GM04504 (cell line): ENCODE results near the gene SAP30L.

Experiments used
- DNase-seq: peaks from one replicate; pipeline ENCODE4 v3.0.0-alpha.2; 2012; ENCODE audit warnings: low read depth

The SAP30L gene

GRCh38 chr5:154421868-154422267 lies 23.9 kb upstream of the SAP30L start:
- no peak for DNase-seq

DNA sequence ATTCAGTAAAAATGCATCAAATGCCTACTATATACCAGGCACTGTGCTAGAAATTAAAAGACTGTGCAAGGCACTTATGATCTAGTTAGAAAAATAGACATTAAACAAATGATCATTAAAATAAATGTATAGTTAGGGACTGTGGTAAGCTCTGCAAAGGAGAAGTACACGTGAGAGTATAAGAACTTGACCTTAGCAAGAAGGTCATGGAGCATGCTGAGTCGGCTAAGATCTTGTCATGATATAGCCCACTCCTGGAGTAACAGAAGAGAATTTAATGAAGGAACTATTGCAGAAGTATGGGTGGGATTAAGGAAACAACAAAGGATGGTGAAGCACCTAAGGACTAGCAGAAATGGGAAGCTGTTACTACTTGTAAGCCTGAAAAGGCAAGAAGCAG lies 23.5 kb upstream of the SAP30L start:
- no peak for DNase-seq

DNA sequence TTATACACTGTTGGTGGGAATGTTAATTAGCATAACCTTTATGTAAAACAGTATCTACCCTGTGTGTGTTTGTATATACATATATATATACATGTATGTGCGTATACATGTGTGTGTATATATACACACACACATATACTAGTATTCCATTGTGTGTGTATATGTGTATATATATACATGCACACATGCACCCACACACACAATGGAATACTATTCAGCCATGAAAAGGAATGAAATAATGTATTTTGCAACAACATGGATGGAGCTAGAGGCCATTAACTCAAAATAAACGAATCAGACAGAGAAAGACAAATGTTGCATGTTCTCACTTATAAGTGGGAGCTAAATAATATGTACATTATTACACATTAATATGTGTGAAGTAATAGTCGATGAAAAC lies 17.6 kb upstream of the SAP30L start:
- no peak for DNase-seq

DNA sequence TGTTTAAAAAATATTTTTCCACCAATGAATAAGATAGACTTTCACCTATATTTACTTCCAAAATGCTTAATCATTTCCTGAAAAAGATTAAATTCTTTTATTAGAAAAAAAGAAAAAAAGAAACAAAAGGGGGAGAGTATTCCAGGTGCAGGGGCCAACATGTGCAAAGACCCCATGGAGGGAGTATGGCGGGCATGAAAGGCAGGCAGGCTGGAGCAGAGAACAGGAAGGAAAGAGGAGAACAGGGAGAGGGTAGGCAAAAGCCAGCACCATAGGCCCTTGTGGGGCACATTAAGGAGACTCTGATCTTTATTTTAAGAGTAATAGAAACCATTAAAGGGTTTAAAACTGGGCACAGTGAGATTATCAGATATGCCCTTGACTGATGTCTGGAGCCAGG lies 16.5 kb upstream of the SAP30L start:
- DNase-seq, result no peak

DNA sequence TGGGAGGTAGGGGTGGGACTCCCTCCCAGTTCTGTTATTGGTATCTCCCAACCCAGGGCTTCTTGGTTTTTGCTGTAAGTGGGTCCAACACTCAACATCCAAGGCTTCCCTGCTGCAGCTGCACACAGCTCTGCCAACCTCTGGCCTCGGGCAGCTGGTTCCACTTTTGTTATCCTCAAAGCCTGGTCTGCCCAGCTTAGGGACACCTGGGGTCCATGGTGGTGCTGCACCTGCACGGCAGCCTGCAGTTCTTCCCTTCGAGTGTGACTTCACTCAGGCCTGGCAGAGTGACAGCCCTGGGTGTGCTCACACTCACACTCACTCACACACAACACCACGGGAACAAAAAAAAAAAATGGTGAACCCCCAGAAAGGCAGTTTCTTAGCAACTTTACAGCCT lies 15.3 kb upstream of the SAP30L start:
- no peak for DNase-seq

- DNase-seq, result no peak
Measured at GRCh38 chr5:154430961-154431630, 14.7 kb upstream of the SAP30L start.

DNA sequence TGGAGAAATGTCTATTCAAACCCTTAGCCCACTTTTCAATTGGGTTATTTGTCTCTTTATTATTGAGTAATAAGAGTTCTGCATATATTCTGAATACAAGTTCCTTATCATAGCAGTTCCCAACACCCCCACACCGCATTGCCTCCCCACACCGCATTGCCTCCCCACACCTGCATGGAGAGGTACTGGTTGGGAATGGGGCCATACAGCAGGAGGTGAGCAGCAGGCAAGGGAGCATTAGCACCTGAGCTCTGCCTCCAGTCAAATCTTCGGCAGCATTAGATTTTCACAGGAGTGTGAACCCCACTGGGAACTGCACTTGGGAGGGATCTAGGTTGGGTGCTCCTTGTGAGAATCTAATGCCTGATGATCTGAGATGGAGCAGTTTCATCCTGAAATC lies 10.6 kb upstream of the SAP30L start:
- DNase-seq, result no peak

- DNase-seq, result no peak
Measured at GRCh38 chr5:154437281-154437965, 8.4 kb upstream of the SAP30L start.

DNA sequence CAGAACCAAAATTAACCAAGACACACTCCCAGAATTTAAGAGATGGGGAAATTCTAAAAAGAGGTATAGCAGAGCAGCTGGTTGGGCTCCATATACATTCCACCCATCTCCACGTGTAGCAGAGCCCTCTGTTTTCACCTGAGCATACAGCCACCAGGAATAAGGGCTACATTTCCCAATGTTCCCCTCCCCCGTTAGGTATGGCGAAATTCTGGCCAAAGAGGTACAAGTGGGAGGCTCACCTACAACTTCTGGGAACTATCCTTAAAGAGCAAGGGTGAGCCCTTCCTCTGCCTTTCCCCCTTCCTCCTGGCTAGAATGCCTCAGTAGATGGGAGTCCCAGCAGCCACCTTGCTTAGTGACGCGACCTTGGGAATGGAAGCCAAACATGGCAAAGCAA lies 5.3 kb upstream of the SAP30L start:
- DNase-seq, result no peak

DNA sequence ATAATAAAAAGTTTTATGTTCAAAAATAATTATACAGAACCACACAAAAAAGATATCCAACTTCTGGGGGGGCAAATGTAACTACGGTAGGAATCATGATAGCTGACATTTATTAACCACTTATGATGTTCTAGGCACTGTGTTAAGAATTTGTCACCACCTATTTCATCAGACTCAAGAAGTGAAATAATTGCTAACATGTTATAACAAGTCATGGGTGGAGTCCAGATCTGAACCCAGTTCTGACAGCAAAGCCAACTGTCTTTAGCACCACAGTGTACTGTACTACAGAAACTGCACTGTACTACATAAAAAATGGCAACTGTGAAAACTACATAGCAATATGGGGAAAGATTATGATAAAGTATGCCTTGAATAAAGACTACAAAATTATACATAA lies 3.0 kb upstream of the SAP30L start:
- no peak for DNase-seq

DNA sequence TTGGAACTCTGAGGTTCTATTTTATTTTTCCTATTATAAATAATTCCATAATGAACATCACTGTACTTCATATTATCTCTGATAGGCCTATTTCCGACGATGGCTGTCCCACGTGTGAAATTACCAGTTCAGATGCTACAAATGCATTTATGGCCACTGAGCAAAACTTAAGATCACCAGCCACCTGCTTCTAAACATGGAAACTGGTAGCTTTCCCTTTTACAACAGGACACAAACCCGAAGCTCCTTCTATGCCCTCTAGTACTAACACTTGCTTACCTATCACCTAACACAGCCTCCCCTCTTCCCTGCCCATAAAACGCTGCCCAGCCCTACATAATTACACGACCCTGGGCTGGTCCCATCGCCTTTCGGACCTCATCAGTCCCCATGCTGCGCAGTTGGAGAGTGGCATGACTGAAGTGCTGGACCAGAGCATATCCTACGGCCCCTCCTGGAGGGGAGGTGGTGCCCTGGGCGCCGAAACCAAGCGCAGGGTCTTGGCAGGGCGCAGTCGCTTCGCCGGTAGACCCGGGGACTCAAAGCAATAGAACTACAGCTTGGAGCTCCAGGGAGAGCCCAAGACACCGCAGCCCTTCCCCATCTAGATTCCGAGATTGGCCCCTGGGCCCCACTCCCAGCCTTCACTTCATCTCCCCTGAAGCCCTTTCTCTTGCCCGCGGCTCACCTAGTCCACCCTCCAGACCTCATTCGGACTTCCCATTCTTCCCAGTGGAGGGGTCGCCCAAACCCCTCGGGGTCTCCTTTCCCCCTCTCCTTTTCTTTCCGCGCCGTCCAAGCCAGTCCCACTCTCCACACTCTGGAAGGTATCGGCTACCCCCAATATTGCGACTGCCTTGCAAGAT lies 1.0 kb upstream of the SAP30L start:
- DNase-seq, result no peak

GRCh38 chr5:154446195-154447088 lies 645 bp downstream of the SAP30L start:
- peak; percentile 29 for DNase-seq

DNA sequence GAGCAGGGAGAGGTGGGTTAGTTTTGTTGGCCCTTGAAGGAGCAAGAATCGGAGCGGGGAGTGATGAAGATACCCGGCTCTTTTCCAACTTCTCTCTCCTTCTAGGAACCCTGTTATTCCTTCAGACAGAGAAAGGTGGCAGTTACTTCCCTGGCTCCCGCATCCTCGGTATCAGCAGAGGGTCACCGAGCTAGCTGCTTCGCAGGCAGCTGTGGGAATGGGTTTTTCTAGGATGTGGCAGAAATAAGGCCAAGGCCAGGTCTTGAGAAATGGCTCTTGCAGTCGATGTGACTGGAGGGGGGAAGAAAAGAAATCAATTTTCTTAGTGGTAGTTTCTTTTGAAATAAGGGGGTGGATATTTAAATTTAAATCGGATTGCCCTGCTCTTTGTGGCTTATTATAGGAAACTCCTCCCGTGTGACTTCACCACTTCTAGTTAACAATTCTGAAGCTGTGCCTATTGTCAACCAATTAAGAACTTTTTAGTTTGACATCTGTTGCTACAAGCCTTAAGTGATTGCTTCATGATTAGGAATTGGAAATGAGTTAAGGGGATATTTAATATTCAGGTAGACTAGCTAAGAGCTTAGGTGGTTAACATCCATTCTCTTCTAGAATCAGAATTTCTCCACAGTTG lies 1.4 kb downstream of the SAP30L start:
- no peak for DNase-seq

DNA sequence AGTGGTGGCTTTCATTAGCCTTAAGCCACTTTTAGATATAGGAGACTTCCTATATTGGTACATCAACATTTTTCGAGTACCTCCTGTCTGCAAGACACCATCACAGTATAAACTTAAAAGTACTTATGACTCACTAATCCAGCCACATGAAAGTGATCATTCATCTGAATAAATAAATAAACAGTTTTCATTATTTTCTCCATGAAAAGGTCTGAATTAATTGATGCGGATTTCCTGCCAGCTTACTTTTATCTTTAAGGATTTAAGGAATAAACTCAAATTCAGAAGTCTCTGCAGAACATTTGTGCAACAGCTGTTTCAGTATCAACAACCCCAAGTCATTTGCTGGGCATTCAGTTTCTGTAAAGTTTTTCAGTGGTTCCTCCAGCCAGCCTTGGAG lies 4.0 kb downstream of the SAP30L start:
- no peak for DNase-seq

DNA sequence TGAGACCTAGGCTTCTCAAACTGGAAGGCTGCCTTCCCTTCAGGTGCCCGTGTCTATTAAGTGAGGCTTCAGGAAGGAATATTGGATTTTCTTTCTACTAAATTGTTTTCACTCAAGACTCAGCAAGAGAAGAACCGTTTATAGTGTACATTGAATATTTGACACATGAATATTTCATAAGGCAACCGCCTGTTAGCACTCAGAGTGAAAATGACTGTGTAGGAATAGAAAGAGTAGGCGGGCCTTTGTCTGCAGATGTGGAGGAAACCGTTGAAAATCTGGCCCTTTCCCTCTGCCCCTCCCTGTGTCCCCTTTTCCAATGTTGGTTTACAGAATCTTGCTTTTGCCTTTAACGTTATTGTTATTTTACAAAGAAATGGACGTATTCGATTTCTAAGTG lies 6.2 kb downstream of the SAP30L start:
- no peak for DNase-seq

- DNase-seq, result no peak
Measured at GRCh38 chr5:154455585-154455984, 9.8 kb downstream of the SAP30L start.

DNA sequence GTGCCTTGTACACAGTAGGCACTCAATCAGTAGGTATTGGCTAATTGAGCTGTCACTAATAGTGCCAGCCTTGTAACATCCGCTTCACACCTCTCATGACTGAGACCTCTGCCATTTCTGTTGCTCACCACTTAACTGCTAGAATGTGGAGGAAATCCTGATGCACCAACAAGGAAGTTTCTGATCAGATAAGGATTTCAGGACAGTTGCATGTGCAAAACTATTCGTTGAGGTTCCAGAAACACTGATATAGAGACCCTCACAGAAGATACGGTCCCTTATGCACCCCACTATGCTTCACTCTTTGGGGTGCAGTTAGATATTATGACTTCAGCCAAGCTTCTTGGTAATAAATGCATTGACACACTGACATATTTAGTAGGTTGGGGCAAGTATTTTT lies 10.7 kb downstream of the SAP30L start:
- DNase-seq, result no peak

DNA sequence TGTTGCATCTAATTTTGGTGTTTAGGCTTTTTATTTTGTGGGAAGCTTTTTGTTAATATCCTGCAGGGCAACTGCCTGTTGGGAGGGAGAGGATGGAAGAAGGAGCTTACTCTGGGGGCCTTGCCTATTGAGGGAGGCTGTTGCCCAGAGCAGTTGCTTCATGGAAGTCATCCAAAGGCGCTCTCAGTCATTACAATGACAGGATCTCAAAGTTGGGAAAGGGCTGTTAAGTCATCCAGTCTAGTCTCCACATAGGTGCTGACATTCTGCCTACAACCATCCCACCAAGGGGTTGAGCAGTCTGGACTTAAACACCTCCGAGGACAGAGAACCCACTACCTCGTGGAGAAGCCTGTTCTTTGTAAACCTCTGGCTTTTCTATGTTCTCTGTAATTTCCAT lies 13.2 kb downstream of the SAP30L start:
- DNase-seq, result no peak

GRCh38 chr5:154460172-154460571 lies 14.4 kb downstream of the SAP30L start:
- DNase-seq, result no peak

DNA sequence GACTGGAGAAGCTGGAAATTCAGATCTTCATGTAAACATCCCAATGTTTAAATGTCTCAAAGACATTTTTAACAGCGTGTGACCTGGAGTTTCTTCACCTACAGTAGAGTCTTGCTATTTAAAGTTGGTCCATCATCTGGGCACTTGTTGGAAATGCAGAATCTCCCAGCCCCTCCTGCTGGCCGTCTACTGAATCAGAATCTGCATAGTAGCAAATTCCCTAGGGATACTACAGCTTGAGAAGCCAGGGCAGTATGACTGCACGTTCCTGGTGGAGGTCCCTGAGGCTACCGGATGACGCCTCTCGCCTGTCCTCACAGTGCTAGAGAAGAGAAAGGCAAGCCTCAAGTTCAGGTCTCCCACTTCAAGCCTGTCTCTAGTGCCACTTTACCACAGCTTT lies 15.7 kb downstream of the SAP30L start:
- no peak for DNase-seq

DNA sequence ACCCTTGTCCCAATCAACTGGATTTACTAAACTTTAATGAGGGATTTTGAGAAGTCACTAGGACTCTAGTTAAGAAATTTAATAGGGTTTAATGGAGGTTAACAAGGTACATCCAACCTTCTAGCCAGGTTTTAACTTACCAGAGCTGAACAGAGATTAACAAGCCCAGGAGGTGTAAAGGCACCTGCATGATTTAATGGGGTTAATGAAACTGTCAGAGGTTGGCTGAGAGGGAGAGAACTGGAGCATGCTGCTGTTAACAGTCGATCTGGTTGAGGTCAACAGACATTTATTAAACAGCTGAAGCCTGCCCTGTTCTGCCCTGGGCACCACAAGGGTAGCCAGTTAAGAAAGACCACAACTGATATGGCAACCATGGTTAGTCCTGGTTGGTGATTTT lies 18.6 kb downstream of the SAP30L start:
- no peak for DNase-seq

- no peak for DNase-seq
Measured at GRCh38 chr5:154465169-154465568, 19.4 kb downstream of the SAP30L start.
